ENCODE data around the gene ETV5. TPM values are rescaled to one million over a fixed set of nuclear protein-coding genes. Genes with fewer than 3 reads are reported as not detected.

Gene ETV5
- total RNA-seq, 3 donors from 2014 or later, result 9.1 to 19.0 (median 16.1) TPM

- Histone ChIP-seq H3K4me3 (no peak overlapping the region), H3K27ac (no peak overlapping the region), H3K9me3 (no peaks in the 10 kb centered on the region), H3K36me3 (no peaks in the 10 kb centered on the region), H3K27me3 (no peaks in the 10 kb centered on the region), H3K4me1 (no peaks in the 10 kb centered on the region)
- TF ChIP-seq POLR2AphosphoS5 (IDR thresholded peaks at IDR 0.05) (no peak), POLR2A (IDR thresholded peaks at IDR 0.05) (no peak)
- TF ChIP-seq, protein P1, sequence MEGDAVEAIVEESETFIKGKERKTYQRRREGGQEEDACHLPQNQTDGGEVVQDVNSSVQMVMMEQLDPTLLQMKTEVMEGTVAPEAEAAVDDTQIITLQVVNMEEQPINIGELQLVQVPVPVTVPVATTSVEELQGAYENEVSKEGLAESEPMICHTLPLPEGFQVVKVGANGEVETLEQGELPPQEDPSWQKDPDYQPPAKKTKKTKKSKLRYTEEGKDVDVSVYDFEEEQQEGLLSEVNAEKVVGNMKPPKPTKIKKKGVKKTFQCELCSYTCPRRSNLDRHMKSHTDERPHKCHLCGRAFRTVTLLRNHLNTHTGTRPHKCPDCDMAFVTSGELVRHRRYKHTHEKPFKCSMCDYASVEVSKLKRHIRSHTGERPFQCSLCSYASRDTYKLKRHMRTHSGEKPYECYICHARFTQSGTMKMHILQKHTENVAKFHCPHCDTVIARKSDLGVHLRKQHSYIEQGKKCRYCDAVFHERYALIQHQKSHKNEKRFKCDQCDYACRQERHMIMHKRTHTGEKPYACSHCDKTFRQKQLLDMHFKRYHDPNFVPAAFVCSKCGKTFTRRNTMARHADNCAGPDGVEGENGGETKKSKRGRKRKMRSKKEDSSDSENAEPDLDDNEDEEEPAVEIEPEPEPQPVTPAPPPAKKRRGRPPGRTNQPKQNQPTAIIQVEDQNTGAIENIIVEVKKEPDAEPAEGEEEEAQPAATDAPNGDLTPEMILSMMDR (IDR thresholded peaks at IDR 0.05), result no peak
- no peak for DNase-seq (ENCODE audit: low spot score in 2 of 2)
- intact Hi-C loops (cut with DNase I; ENCODE audit: low total_unique reads), result loop anchor here (5.0 kb wide), 1 partner anchor 315 kb away; no protein-coding TSS in a partner anchor
Measured at GRCh38 chr3:186132487-186132886, 23.6 kb upstream of the ETV5 start.

GRCh38 chr3:186129206-186129605 lies 20.3 kb upstream of the ETV5 start:
- intact Hi-C loops (cut with DNase I; ENCODE audit: low total_unique reads), result no loop called here
- no peak overlapping the region for H3K4me3 ChIP-seq
- H3K27me3 ChIP-seq, result no peaks in the 10 kb centered on the region
- no peak for DNase-seq (ENCODE audit: low spot score in 2 of 2)
- no peaks in the 10 kb centered on the region for H3K4me1 ChIP-seq
- no peak overlapping the region for H3K27ac ChIP-seq
- TF ChIP-seq POLR2AphosphoS5 (IDR thresholded peaks at IDR 0.05) (no peak), POLR2A (IDR thresholded peaks at IDR 0.05) (no peak)
- TF ChIP-seq, protein P1 (IDR thresholded peaks at IDR 0.05), result no peak
- H3K36me3 ChIP-seq, result no peaks in the 10 kb centered on the region
- no peaks in the 10 kb centered on the region for H3K9me3 ChIP-seq

DNA sequence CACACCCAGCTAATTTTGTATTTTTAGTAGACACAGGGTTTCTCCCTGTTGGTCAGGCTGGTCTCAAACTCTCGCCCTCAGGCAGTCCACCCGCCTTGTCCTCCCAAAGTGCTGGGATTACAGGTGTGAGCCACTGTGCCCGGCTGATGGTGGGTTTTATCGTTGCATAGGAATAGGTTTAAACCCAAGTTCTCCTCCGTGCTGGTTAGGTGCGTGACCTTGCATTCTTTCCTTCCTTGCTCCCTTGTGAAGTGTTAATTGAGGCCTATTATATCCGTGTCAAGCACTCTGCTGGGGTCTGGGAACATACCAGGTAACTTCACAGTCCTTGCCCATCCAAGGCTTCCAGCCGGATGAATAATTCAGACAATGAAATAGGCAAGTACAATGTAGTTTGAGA lies 19.3 kb upstream of the ETV5 start:
- H3K27me3 ChIP-seq, result no peaks in the 10 kb centered on the region

DNA sequence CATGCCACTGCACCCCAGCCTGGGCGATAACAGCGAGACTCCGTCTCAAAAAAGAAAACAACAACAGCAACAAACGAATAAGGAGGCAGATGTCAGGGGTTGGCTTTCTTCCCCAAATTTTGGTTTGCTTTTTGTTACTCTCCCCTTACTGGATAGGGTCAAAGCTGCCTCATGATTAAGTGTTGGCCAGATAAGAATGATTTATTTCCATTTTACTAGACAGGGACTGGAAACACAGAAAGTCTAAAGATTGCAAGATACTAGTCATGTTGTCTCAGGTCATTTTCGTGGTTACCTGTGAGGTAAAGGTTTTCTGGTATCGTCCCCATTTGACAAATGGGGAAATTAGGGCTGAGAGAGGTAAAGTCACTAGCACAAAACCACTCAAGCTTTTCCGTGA lies 18.6 kb upstream of the ETV5 start:
- DNase-seq (ENCODE audit: low spot score in 2 of 2), result no peak
- TF ChIP-seq POLR2A (IDR thresholded peaks at IDR 0.05) (no peak), POLR2AphosphoS5 (IDR thresholded peaks at IDR 0.05) (no peak)
- TF ChIP-seq, protein P1 (IDR thresholded peaks at IDR 0.05), result no peak

More for the DNA sequence above, 19.3 kb upstream of the ETV5 start:
- Histone ChIP-seq H3K4me3 (no peak overlapping the region), H3K27ac (no peak overlapping the region), H3K36me3 (no peaks in the 10 kb centered on the region), H3K9me3 (no peaks in the 10 kb centered on the region), H3K4me1 (no peaks in the 10 kb centered on the region)
- intact Hi-C loops (cut with DNase I; ENCODE audit: low total_unique reads), result no loop called here
- no peak for DNase-seq (ENCODE audit: low spot score in 2 of 2)
- TF ChIP-seq, protein P1 (IDR thresholded peaks at IDR 0.05), result no peak
- TF ChIP-seq POLR2A (IDR thresholded peaks at IDR 0.05), result no peak
- TF ChIP-seq POLR2AphosphoS5 (IDR thresholded peaks at IDR 0.05), result no peak

DNA sequence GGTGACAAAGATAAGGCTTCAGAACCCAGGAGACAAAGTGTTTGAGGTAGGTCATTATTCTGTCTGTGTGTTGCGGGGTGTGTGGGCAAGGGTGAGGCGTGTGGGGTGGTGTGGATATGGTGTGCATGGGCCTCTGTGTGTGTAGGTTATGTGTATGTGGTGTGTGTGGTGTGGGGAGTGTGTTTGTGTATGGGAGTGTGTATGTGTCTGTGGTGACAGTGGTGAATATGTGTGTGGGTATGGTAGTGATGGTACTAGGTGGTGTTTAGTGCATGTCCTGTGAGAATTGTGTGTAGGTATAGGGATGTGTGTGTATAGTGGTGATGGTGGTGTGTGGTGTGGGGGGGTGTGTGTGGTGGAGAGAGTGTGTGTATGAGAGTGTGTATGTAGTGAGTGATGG lies 16.2 kb upstream of the ETV5 start:
- Histone ChIP-seq H3K27me3 (no peaks in the 10 kb centered on the region), H3K9me3 (no peaks in the 10 kb centered on the region), H3K4me3 (no peak overlapping the region), H3K27ac (no peak overlapping the region), H3K36me3 (no peaks in the 10 kb centered on the region), H3K4me1 (no peaks in the 10 kb centered on the region)
- DNase-seq (ENCODE audit: low spot score in 2 of 2), result no peak
- TF ChIP-seq POLR2AphosphoS5 (IDR thresholded peaks at IDR 0.05), result no peak
- intact Hi-C loops (cut with DNase I; ENCODE audit: low total_unique reads), result no loop called here

More for the DNA sequence above, 18.6 kb upstream of the ETV5 start:
- Histone ChIP-seq H3K9me3 (no peaks in the 10 kb centered on the region), H3K36me3 (no peaks in the 10 kb centered on the region), H3K4me3 (no peak overlapping the region), H3K27me3 (no peaks in the 10 kb centered on the region), H3K27ac (no peak overlapping the region), H3K4me1 (no peaks in the 10 kb centered on the region)
- intact Hi-C loops (cut with DNase I; ENCODE audit: low total_unique reads), result no loop called here

GRCh38 chr3:186124592-186124991 lies 15.7 kb upstream of the ETV5 start:
- intact Hi-C loops (cut with DNase I; ENCODE audit: low total_unique reads), result no loop called here
- H3K27me3 ChIP-seq, result no peaks in the 10 kb centered on the region

More at GRCh38 chr3:186124592-186124991, 15.7 kb upstream of the ETV5 start:
- H3K27ac ChIP-seq, result no peak overlapping the region
- peak in 1 of 2 donors; percentile 37 for DNase-seq (ENCODE audit: low spot score in 2 of 2)
- no peak overlapping the region for H3K4me3 ChIP-seq
- H3K9me3 ChIP-seq, result no peaks in the 10 kb centered on the region
- TF ChIP-seq POLR2AphosphoS5 (IDR thresholded peaks at IDR 0.05) (no peak), POLR2A (IDR thresholded peaks at IDR 0.05) (no peak)
- TF ChIP-seq, protein P1 (IDR thresholded peaks at IDR 0.05), result no peak
- no peaks in the 10 kb centered on the region for H3K4me1 ChIP-seq
- H3K36me3 ChIP-seq, result no peaks in the 10 kb centered on the region
